Chondrocyte (in vitro differentiated cells): Measurements from ENCODE around the gene HECW1. TPM values are rescaled to one million over a fixed set of nuclear protein-coding genes. Genes with fewer than 3 reads are reported as not detected.

ENCODE experiments used
- DNase-seq: peaks from one replicate; pipeline ENCODE4 v3.0.0; 2021; ENCODE audit warnings: mixed read lengths, low spot score
- H3K27ac Mint-ChIP-seq: one replicate; pipeline ENCODE4 v1.8.0; 2021; ENCODE audit warnings: mild to moderate bottlenecking, moderate library complexity, mixed read lengths; ENCODE audit not compliant: unreplicated experiment
- H3K27me3 Mint-ChIP-seq: 2 replicates; pipeline ENCODE4 v1.8.0; 2021; ENCODE audit warnings: low read depth, mixed read lengths
- H3K36me3 Mint-ChIP-seq: 2 replicates; pipeline ENCODE4 v1.8.0; 2021; ENCODE audit warnings: low read depth, mixed read lengths
- H3K4me1 Mint-ChIP-seq: 2 replicates; pipeline ENCODE4 v1.8.0; 2021; ENCODE audit warnings: low read depth, mild to moderate bottlenecking, mixed read lengths
- H3K4me3 Mint-ChIP-seq: one replicate; pipeline ENCODE4 v1.8.0; 2021; ENCODE audit warnings: mild to moderate bottlenecking, moderate library complexity, mixed read lengths; ENCODE audit not compliant: unreplicated experiment
- H3K9me3 Mint-ChIP-seq: 2 replicates; pipeline ENCODE4 v1.8.0; 2021; ENCODE audit warnings: low read depth, mixed read lengths
- CTCF ChIP-seq: fragments of 200-600 bp; sonication (generic); IDR thresholded peaks from 2 replicates; pipeline ENCODE4 v1.5.0; 2021; ENCODE audit warnings: antibody characterized with exemption, mild to moderate bottlenecking, moderate library complexity
- total RNA-seq: library from RNA; stranded (reverse); gene quantifications from 3 replicates; pipeline ENCODE4 v1.2.1, GENCODE V29; 2021

HECW1 gene
- total RNA-seq, 1 donor from 2014 or later = 1.9 TPM

- no peaks in the 10 kb centered on the region for H3K9me3 Mint-ChIP-seq
- TF ChIP-seq CTCF = no peak
- H3K36me3 Mint-ChIP-seq = no peaks in the 10 kb centered on the region
- peaks cover 1% of the 10 kb centered on the region for H3K27me3 Mint-ChIP-seq
- peaks cover 11% of the 10 kb centered on the region for H3K4me1 Mint-ChIP-seq
- H3K4me3 Mint-ChIP-seq = no peak overlapping the region
- no peak for DNase-seq
- H3K27ac Mint-ChIP-seq = no peak overlapping the region
These were observed 194.0 kb downstream of the HECW1 start for GRCh38 chr7:43306404-43306803.

- H3K9me3 Mint-ChIP-seq = no peaks in the 10 kb centered on the region
- no peak for TF ChIP-seq CTCF
- no peaks in the 10 kb centered on the region for H3K36me3 Mint-ChIP-seq
- no peak overlapping the region for H3K27ac Mint-ChIP-seq
- peaks cover 6% of the 10 kb centered on the region for H3K4me1 Mint-ChIP-seq
- DNase-seq = no peak
- no peak overlapping the region for H3K4me3 Mint-ChIP-seq
- H3K27me3 Mint-ChIP-seq = peaks cover 1% of the 10 kb centered on the region
These were observed 195.1 kb downstream of the HECW1 start for GRCh38 chr7:43307522-43307921.

- H3K36me3 Mint-ChIP-seq = no peaks in the 10 kb centered on the region
- H3K4me1 Mint-ChIP-seq = no peaks in the 10 kb centered on the region
- no peak for TF ChIP-seq CTCF
- peak overlapping the region; percentile 32 for H3K27ac Mint-ChIP-seq
- H3K27me3 Mint-ChIP-seq = peaks cover 1% of the 10 kb centered on the region
- no peak overlapping the region for H3K4me3 Mint-ChIP-seq
- no peaks in the 10 kb centered on the region for H3K9me3 Mint-ChIP-seq
- no peak for DNase-seq
These were observed 196.7 kb downstream of the HECW1 start for GRCh38 chr7:43308913-43309705.

GRCh38 chr7:43309706-43310022, 197.2 kb downstream of the HECW1 start:
- peaks cover 1% of the 10 kb centered on the region for H3K27me3 Mint-ChIP-seq
- no peak for DNase-seq
- H3K4me3 Mint-ChIP-seq = no peak overlapping the region
- H3K9me3 Mint-ChIP-seq = no peaks in the 10 kb centered on the region
- no peaks in the 10 kb centered on the region for H3K36me3 Mint-ChIP-seq
- no peak overlapping the region for H3K27ac Mint-ChIP-seq
- TF ChIP-seq CTCF = no peak
- no peaks in the 10 kb centered on the region for H3K4me1 Mint-ChIP-seq

GRCh38 chr7:43311052-43311451, 198.6 kb downstream of the HECW1 start:
- no peak for DNase-seq
- H3K36me3 Mint-ChIP-seq = no peaks in the 10 kb centered on the region
- no peak overlapping the region for H3K4me3 Mint-ChIP-seq
- H3K9me3 Mint-ChIP-seq = no peaks in the 10 kb centered on the region
- no peaks in the 10 kb centered on the region for H3K4me1 Mint-ChIP-seq
- peaks cover 1% of the 10 kb centered on the region for H3K27me3 Mint-ChIP-seq
- no peak for TF ChIP-seq CTCF
- H3K27ac Mint-ChIP-seq = no peak overlapping the region
